ENCODE results near the gene DRGX.

The DRGX gene

GRCh38 chr10:49328401-49329145, 67.3 kb downstream of the DRGX start:
- FAIRE-seq (no peak), DNase-seq (ENCODE audit: insufficient read length, low spot score) (no peak)
- TF ChIP-seq TAF1 (IDR thresholded peaks at IDR 0.05; ENCODE audit: low read depth, low read length) (no peak), SPI1 (IDR thresholded peaks at IDR 0.05; ENCODE audit: low read depth, low read length) (no peak), POLR2A (IDR thresholded peaks at IDR 0.05; ENCODE audit: low read depth, low read length) (no peak), POLR2AphosphoS5 (IDR thresholded peaks at IDR 0.05; ENCODE audit: low read depth, low read length) (no peak), POU2F2 (IDR thresholded peaks at IDR 0.05; ENCODE audit: low read depth, low read length) (no peak), PAX5 (IDR thresholded peaks at IDR 0.05; ENCODE audit: insufficient read depth, low read length, severe bottlenecking) (no peak)

DNA sequence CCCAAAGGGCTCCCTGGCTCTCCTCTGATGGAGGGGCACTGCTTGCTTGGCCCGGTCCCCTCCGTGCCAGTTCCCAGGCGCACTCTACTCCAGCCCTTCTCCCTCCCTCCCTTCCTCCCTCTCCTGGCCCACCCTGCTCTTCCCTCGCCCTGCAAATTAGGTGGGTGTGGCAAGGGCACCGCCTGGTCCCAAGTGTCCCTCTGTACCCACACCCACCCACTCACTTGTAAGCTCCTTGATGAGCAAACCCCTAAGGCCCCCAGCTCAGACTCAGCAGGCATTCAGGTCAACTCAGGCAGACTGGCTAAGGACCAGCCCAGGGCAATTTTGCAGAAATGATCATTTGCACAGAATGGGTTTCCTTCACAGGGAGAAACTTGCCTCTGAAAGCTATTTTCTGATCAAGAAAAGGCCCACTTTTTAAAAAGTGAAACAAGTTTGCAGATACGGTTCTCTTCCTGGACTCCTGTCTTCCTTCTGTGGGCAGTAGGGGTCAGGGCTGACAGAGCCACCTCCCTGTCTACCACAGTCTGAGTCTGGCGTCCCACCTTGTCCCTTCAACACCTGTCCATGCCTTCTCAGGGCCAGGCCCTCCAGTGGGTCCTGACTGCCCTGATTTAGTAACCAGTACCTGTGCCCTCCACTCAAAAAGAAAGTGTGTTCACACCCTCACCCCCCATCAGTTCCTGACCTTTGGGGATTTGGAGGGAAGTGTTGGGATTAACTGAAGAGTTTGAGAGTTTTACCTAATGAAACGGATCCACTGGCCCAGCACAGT, 68.7 kb downstream of the DRGX start:
- FAIRE-seq, result no peak
- no peak for TF ChIP-seq TAF1 (IDR thresholded peaks at IDR 0.05; ENCODE audit: low read depth, low read length)
- no peak for TF ChIP-seq SPI1 (IDR thresholded peaks at IDR 0.05; ENCODE audit: low read depth, low read length)
- TF ChIP-seq POLR2A (IDR thresholded peaks at IDR 0.05; ENCODE audit: low read depth, low read length), result no peak
- no peak for TF ChIP-seq POLR2AphosphoS5 (IDR thresholded peaks at IDR 0.05; ENCODE audit: low read depth, low read length)
- TF ChIP-seq POU2F2 (IDR thresholded peaks at IDR 0.05; ENCODE audit: low read depth, low read length), result no peak
- no peak for TF ChIP-seq PAX5 (IDR thresholded peaks at IDR 0.05; ENCODE audit: insufficient read depth, low read length, severe bottlenecking)
- DNase-seq (ENCODE audit: insufficient read length, low spot score), result no peak

- no peak for DNase-seq (ENCODE audit: insufficient read length, low spot score)
- TF ChIP-seq POLR2AphosphoS5 (IDR thresholded peaks at IDR 0.05; ENCODE audit: low read depth, low read length) (no peak), SPI1 (IDR thresholded peaks at IDR 0.05; ENCODE audit: low read depth, low read length) (no peak), POU2F2 (IDR thresholded peaks at IDR 0.05; ENCODE audit: low read depth, low read length) (no peak), PAX5 (IDR thresholded peaks at IDR 0.05; ENCODE audit: insufficient read depth, low read length, severe bottlenecking) (no peak), TAF1 (IDR thresholded peaks at IDR 0.05; ENCODE audit: low read depth, low read length) (no peak), POLR2A (IDR thresholded peaks at IDR 0.05; ENCODE audit: low read depth, low read length) (no peak)
- FAIRE-seq, result no peak
Measured at GRCh38 chr10:49325916-49326783, 69.7 kb downstream of the DRGX start.

DNA sequence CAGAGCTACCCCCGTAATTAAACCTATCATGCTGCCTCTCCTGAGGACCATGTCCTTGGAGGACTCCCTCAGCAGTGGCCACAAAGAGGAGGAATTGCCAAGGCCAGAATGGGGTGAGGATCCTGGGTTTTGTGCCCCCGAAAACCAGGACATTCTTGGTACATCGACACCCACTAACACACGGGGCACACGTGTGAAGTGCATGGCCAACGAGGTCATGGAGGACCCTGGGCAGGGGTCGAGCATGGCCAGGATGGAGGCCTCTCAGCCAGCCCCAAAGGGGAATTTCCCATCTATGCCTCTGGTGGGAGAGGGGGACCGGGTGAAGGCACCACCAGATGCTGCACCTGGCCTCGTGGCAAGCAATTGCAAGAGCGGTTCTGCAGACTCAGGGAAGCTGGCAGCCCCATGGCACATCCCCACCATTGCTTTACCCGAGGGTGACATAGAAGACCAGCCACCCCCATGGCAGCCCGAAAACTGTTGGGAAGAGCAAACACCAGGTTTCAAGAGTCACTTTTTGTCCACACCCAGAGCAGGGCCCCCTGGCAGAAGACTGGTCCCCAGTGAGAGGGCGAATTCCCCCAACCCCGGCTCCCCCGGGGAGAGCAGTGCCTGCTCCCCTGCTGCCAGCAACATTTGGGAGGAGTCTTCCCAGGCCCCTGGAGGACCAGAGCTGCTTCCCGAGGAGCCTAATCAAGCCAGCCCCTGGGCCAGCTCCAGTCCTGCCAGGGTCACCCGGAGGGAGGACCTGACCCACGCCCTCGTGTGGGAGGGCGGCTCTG, 70.6 kb downstream of the DRGX start:
- DNase-seq (ENCODE audit: insufficient read length, low spot score), result no peak
- no peak for FAIRE-seq
- TF ChIP-seq POU2F2 (IDR thresholded peaks at IDR 0.05; ENCODE audit: low read depth, low read length), result no peak
- no peak for TF ChIP-seq POLR2AphosphoS5 (IDR thresholded peaks at IDR 0.05; ENCODE audit: low read depth, low read length)
- TF ChIP-seq TAF1 (IDR thresholded peaks at IDR 0.05; ENCODE audit: low read depth, low read length), result no peak
- TF ChIP-seq SPI1 (IDR thresholded peaks at IDR 0.05; ENCODE audit: low read depth, low read length), result no peak
- no peak for TF ChIP-seq POLR2A (IDR thresholded peaks at IDR 0.05; ENCODE audit: low read depth, low read length)
- no peak for TF ChIP-seq PAX5 (IDR thresholded peaks at IDR 0.05; ENCODE audit: insufficient read depth, low read length, severe bottlenecking)

GRCh38 chr10:49324711-49325110, 71.2 kb downstream of the DRGX start:
- no peak for DNase-seq (ENCODE audit: insufficient read length, low spot score)
- no peak for FAIRE-seq
- TF ChIP-seq PAX5 (IDR thresholded peaks at IDR 0.05; ENCODE audit: insufficient read depth, low read length, severe bottlenecking) (no peak), POLR2AphosphoS5 (IDR thresholded peaks at IDR 0.05; ENCODE audit: low read depth, low read length) (no peak), SPI1 (IDR thresholded peaks at IDR 0.05; ENCODE audit: low read depth, low read length) (no peak)

DNA sequence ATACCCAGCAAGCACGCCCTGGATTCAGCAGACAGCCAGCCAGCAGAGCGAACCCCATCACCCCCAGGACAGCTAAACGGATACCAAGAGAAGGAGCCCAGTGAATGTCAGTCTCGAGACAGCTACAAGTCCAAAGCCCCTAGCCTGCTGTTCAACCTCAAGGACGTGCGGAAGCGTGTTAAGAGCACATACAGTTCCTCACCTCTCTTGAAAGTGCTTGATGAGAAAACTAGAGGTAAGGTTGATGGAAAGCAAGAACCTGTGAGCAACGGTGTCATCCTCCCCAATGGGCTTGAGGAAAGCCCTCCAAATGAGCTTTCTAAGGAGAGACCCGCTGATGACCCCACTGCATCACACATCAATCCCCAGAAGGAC, 72.0 kb downstream of the DRGX start:
- FAIRE-seq (no peak), DNase-seq (ENCODE audit: insufficient read length, low spot score) (no peak)
- TF ChIP-seq PAX5 (IDR thresholded peaks at IDR 0.05; ENCODE audit: insufficient read depth, low read length, severe bottlenecking) (no peak), POU2F2 (IDR thresholded peaks at IDR 0.05; ENCODE audit: low read depth, low read length) (no peak), POLR2AphosphoS5 (IDR thresholded peaks at IDR 0.05; ENCODE audit: low read depth, low read length) (no peak), TAF1 (IDR thresholded peaks at IDR 0.05; ENCODE audit: low read depth, low read length) (no peak), SPI1 (IDR thresholded peaks at IDR 0.05; ENCODE audit: low read depth, low read length) (no peak), POLR2A (IDR thresholded peaks at IDR 0.05; ENCODE audit: low read depth, low read length) (no peak)

GRCh38 chr10:49323171-49323895, 72.6 kb downstream of the DRGX start:
- FAIRE-seq (no peak), DNase-seq (ENCODE audit: insufficient read length, low spot score) (no peak)
- TF ChIP-seq SPI1 (IDR thresholded peaks at IDR 0.05; ENCODE audit: low read depth, low read length) (no peak), POLR2A (IDR thresholded peaks at IDR 0.05; ENCODE audit: low read depth, low read length) (no peak), POLR2AphosphoS5 (IDR thresholded peaks at IDR 0.05; ENCODE audit: low read depth, low read length) (no peak), POU2F2 (IDR thresholded peaks at IDR 0.05; ENCODE audit: low read depth, low read length) (no peak), PAX5 (IDR thresholded peaks at IDR 0.05; ENCODE audit: insufficient read depth, low read length, severe bottlenecking) (no peak), TAF1 (IDR thresholded peaks at IDR 0.05; ENCODE audit: low read depth, low read length) (no peak)

All from GM12891 (cell line).